ENCODE data around the gene ETFBKMT. TPM values are rescaled to one million over a fixed set of nuclear protein-coding genes. Genes with fewer than 3 reads are reported as not detected.

The ETFBKMT gene
- polyA plus RNA-seq, 1 donor from 2014 or later, result 1.7 TPM

GRCh38 chr12:31685801-31686200, 26.3 kb downstream of the ETFBKMT start:
- Histone ChIP-seq H3K9me2 (ENCODE audit: insufficient read depth, low read length) (no peaks in the 10 kb centered on the region), H3K9me3 (ENCODE audit: low read length) (no peaks in the 10 kb centered on the region), H3K27ac (ENCODE audit: low read length) (no peak overlapping the region), H3K27me3 (ENCODE audit: insufficient read depth, low read depth, low read length) (no peaks in the 10 kb centered on the region), H3K4me2 (ENCODE audit: low read length) (no peak overlapping the region), H3F3A (ENCODE audit: insufficient read depth, low read length, poor library complexity, severe bottlenecking) (no peaks in the 10 kb centered on the region), H3K9ac (ENCODE audit: low read length) (no peak overlapping the region), H3K4me3 (ENCODE audit: low read length) (no peak overlapping the region), H4K20me1 (ENCODE audit: insufficient read depth) (no peaks in the 10 kb centered on the region), H3K79me2 (replicated peaks; ENCODE audit: insufficient read depth, low read length) (no peaks in the 10 kb centered on the region), H2AFZ (ENCODE audit: low read depth, low read length) (no peak overlapping the region), H3K36me3 (ENCODE audit: insufficient read depth, low read length) (peaks cover 9% of the 10 kb centered on the region)
- TF ChIP-seq POLR2AphosphoS5 (IDR thresholded peaks at IDR 0.05), result no peak
- no peak for TF ChIP-seq EP300 (conservative IDR thresholded peaks at IDR 0.05; ENCODE audit: poor library complexity, severe bottlenecking)
- no peak for TF ChIP-seq SMC3 (conservative IDR thresholded peaks at IDR 0.05; ENCODE audit: poor library complexity)
- no peak for TF ChIP-seq RAD21 (conservative IDR thresholded peaks at IDR 0.05)
- no peak for TF ChIP-seq REST (IDR thresholded peaks at IDR 0.05; ENCODE audit: borderline replicate concordance)
- TF ChIP-seq EZH2 (IDR thresholded peaks at IDR 0.05; ENCODE audit: borderline replicate concordance, insufficient read depth, low read length, poor library complexity, severe bottlenecking), result no peak
- no peak for TF ChIP-seq TAF1 (IDR thresholded peaks at IDR 0.05; ENCODE audit: low read depth)
- TF ChIP-seq, protein P1, sequence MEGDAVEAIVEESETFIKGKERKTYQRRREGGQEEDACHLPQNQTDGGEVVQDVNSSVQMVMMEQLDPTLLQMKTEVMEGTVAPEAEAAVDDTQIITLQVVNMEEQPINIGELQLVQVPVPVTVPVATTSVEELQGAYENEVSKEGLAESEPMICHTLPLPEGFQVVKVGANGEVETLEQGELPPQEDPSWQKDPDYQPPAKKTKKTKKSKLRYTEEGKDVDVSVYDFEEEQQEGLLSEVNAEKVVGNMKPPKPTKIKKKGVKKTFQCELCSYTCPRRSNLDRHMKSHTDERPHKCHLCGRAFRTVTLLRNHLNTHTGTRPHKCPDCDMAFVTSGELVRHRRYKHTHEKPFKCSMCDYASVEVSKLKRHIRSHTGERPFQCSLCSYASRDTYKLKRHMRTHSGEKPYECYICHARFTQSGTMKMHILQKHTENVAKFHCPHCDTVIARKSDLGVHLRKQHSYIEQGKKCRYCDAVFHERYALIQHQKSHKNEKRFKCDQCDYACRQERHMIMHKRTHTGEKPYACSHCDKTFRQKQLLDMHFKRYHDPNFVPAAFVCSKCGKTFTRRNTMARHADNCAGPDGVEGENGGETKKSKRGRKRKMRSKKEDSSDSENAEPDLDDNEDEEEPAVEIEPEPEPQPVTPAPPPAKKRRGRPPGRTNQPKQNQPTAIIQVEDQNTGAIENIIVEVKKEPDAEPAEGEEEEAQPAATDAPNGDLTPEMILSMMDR (IDR thresholded peaks at IDR 0.05; ENCODE audit: poor library complexity, severe bottlenecking), result no peak
- TF ChIP-seq MXI1 (conservative IDR thresholded peaks at IDR 0.05; ENCODE audit: poor library complexity, severe bottlenecking), result no peak

GRCh38 chr12:31687101-31687527, 27.6 kb downstream of the ETFBKMT start:
- H3K4me3 ChIP-seq (ENCODE audit: low read length), result no peak overlapping the region

More at GRCh38 chr12:31687101-31687527, 27.6 kb downstream of the ETFBKMT start:
- Histone ChIP-seq H2AFZ (ENCODE audit: low read depth, low read length) (no peak overlapping the region), H3F3A (ENCODE audit: insufficient read depth, low read length, poor library complexity, severe bottlenecking) (no peaks in the 10 kb centered on the region), H3K4me2 (ENCODE audit: low read length) (no peak overlapping the region), H3K27ac (ENCODE audit: low read length) (no peak overlapping the region), H4K20me1 (ENCODE audit: insufficient read depth) (no peaks in the 10 kb centered on the region), H3K9ac (ENCODE audit: low read length) (no peak overlapping the region), H3K27me3 (ENCODE audit: insufficient read depth, low read depth, low read length) (no peaks in the 10 kb centered on the region), H3K9me2 (ENCODE audit: insufficient read depth, low read length) (no peaks in the 10 kb centered on the region), H3K36me3 (ENCODE audit: insufficient read depth, low read length) (peaks cover 9% of the 10 kb centered on the region), H3K9me3 (ENCODE audit: low read length) (no peaks in the 10 kb centered on the region), H3K79me2 (replicated peaks; ENCODE audit: insufficient read depth, low read length) (no peaks in the 10 kb centered on the region)
- TF ChIP-seq REST (IDR thresholded peaks at IDR 0.05; ENCODE audit: borderline replicate concordance) (no peak), RAD21 (conservative IDR thresholded peaks at IDR 0.05) (no peak), TAF1 (IDR thresholded peaks at IDR 0.05; ENCODE audit: low read depth) (no peak), EZH2 (IDR thresholded peaks at IDR 0.05; ENCODE audit: borderline replicate concordance, insufficient read depth, low read length, poor library complexity, severe bottlenecking) (no peak), SMC3 (conservative IDR thresholded peaks at IDR 0.05; ENCODE audit: poor library complexity) (no peak), EP300 (conservative IDR thresholded peaks at IDR 0.05; ENCODE audit: poor library complexity, severe bottlenecking) (no peak), POLR2AphosphoS5 (IDR thresholded peaks at IDR 0.05) (no peak), MXI1 (conservative IDR thresholded peaks at IDR 0.05; ENCODE audit: poor library complexity, severe bottlenecking) (no peak)
- TF ChIP-seq, protein P1 (IDR thresholded peaks at IDR 0.05; ENCODE audit: poor library complexity, severe bottlenecking), result no peak

Data from neural cell (in vitro differentiated cells).